ENCODE results near the gene MBNL2. TPM values are rescaled to one million over a fixed set of nuclear protein-coding genes. Genes with fewer than 3 reads are reported as not detected.
A peak's percentile ranks its signal among the peaks of the same experiment; 100 is the strongest.

MBNL2 gene
- total and polyA plus RNA-seq, 10 of the 15 experiments (the other 5 are each of a cell fraction or from before 2014, with no cell fraction given) = 1.6 to 9.7 (median 6.7) TPM

DNA sequence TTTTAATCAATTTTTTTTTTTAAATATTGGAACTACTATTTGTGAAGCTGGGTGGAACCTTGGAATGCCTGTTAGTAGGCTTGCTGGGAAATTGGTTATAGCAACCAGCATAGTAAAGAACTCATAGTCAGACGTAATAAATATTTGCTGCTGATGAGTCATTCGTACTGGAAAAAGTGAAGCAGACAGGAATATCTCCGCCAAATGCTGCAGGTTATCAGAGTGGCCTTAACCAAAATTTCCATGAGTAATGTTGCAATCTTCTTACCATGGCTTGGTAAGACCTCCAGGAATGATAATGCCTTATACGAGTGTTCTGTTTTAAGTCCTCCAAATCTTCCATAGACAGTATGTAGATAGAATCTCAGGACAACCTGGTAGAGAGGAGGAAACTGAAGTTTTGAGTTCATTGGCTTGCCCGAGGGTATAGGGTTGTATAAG, 34.2 kb downstream of the MBNL2 start:
- ChIA-PET RAD21 (ENCODE audit: unreplicated experiment) (no interaction called here), POLR2A (no interaction called here), SMC1A (ENCODE audit: uncharacterized antibody, unreplicated experiment) (interaction anchor here (2.9 kb wide), 1 partner anchor 33 kb away, joined by 8 read pairs; the partner anchor contains the start of gene MBNL2), CTCF (no interaction called here)
- no peak overlapping the region for H3K4me2 ChIP-seq (ENCODE audit: control insufficient read depth, insufficient read depth)
- in situ Hi-C loops (cut with MboI) (no loop called here), intact Hi-C loops (cut with micrococcal nuclease; ENCODE audit: unreplicated experiment) (no loop called here)
- no peaks in the 10 kb centered on the region for H3K36me3 ChIP-seq (ENCODE audit: control insufficient read depth in 2 of 2, insufficient read depth in 2 of 2, low read length in 1 of 2)
- 93% methylated on average over 5 of the region's 5 CpGs for WGBS (ENCODE audit: insufficient coverage, insufficient replicate concordance, low lambda C conversion rate, missing lambda C conversion rate)
- H3K9me3 ChIP-seq (replicated peaks; ENCODE audit: control insufficient read depth, insufficient read depth, low read length) = no peaks in the 10 kb centered on the region
- H4K20me1 ChIP-seq (ENCODE audit: control insufficient read depth, insufficient read depth) = no peaks in the 10 kb centered on the region
- no TSS peak for BruUV-seq (replicated peaks)
- no peak for ATAC-seq
- no peak overlapping the region for H3K9ac ChIP-seq (ENCODE audit: control insufficient read depth, insufficient read depth, low read length)
- peaks cover 2% of the 10 kb centered on the region; the same call in 1 of the 2 replicates for H3K79me2 ChIP-seq (ENCODE audit: control insufficient read depth, insufficient read depth, low read length)
- H3K4me1 ChIP-seq (ENCODE audit: control insufficient read depth, insufficient read depth, low read length) = peaks cover 16% of the 10 kb centered on the region
- H3K27ac ChIP-seq (ENCODE audit: control insufficient read depth, insufficient read depth) = no peak overlapping the region
- no peak overlapping the region for H2AFZ ChIP-seq (ENCODE audit: control insufficient read depth, low read depth, low read length)
- peak; percentile 70 for FAIRE-seq
- no peak overlapping the region for H3K4me3 ChIP-seq
- DNase-seq (ENCODE audit: low read depth, low spot score) = no peak
- H3K27me3 ChIP-seq (replicated peaks in 1 of 2; ENCODE audit: control insufficient read depth in 2 of 2, insufficient read depth in 2 of 2, low read length in 1 of 2) = no peaks in the 10 kb centered on the region
- no peak for TF ChIP-seq TCF12 (IDR thresholded peaks at IDR 0.05; ENCODE audit: low read depth, low read length)
- TF ChIP-seq FOXM1 (IDR thresholded peaks at IDR 0.05; ENCODE audit: low read depth, low read length) = no peak
- TF ChIP-seq TBL1XR1 (IDR thresholded peaks at IDR 0.05; ENCODE audit: low read depth, low read length) = no peak
- TF ChIP-seq E2F8 (IDR thresholded peaks at IDR 0.05; ENCODE audit: low read depth, partially characterized antibody) = no peak
- TF ChIP-seq RCOR1 (conservative IDR thresholded peaks at IDR 0.05; ENCODE audit: low read depth, low read length) = no peak
- TF ChIP-seq MTA3 (IDR thresholded peaks at IDR 0.05; ENCODE audit: borderline replicate concordance, low read length) = no peak
- TF ChIP-seq PBX3 (IDR thresholded peaks at IDR 0.05; ENCODE audit: insufficient replicate concordance, low read depth, low read length) = no peak
- TF ChIP-seq HDAC6 (IDR thresholded peaks at IDR 0.05; ENCODE audit: unreplicated experiment) = no peak
- TF ChIP-seq BRCA1 (IDR thresholded peaks at IDR 0.05; ENCODE audit: low read depth, low read length) = no peak
- TF ChIP-seq CBFB (IDR thresholded peaks at IDR 0.05; ENCODE audit: low read depth) = no peak
- no peak for TF ChIP-seq RAD51 (IDR thresholded peaks at IDR 0.05)
- no peak for TF ChIP-seq CHD2 (IDR thresholded peaks at IDR 0.05; ENCODE audit: borderline replicate concordance, low read depth, low read length)
- TF ChIP-seq, protein P1, sequence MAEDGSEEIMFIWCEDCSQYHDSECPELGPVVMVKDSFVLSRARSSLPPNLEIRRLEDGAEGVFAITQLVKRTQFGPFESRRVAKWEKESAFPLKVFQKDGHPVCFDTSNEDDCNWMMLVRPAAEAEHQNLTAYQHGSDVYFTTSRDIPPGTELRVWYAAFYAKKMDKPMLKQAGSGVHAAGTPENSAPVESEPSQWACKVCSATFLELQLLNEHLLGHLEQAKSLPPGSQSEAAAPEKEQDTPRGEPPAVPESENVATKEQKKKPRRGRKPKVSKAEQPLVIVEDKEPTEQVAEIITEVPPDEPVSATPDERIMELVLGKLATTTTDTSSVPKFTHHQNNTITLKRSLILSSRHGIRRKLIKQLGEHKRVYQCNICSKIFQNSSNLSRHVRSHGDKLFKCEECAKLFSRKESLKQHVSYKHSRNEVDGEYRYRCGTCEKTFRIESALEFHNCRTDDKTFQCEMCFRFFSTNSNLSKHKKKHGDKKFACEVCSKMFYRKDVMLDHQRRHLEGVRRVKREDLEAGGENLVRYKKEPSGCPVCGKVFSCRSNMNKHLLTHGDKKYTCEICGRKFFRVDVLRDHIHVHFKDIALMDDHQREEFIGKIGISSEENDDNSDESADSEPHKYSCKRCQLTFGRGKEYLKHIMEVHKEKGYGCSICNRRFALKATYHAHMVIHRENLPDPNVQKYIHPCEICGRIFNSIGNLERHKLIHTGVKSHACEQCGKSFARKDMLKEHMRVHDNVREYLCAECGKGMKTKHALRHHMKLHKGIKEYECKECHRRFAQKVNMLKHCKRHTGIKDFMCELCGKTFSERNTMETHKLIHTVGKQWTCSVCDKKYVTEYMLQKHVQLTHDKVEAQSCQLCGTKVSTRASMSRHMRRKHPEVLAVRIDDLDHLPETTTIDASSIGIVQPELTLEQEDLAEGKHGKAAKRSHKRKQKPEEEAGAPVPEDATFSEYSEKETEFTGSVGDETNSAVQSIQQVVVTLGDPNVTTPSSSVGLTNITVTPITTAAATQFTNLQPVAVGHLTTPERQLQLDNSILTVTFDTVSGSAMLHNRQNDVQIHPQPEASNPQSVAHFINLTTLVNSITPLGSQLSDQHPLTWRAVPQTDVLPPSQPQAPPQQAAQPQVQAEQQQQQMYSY (CRISPR knock-in tag; IDR thresholded peaks at IDR 0.05) = no peak
- no peak for TF ChIP-seq EP300 (IDR thresholded peaks at IDR 0.05; ENCODE audit: borderline replicate concordance in 1 of 2, control insufficient read depth in 1 of 2, low read depth in 2 of 2, low read length in 2 of 2)
- no peak for TF ChIP-seq IKZF1 (conservative IDR thresholded peaks at IDR 0.05)
- TF ChIP-seq HSF1 (IDR thresholded peaks at IDR 0.05; ENCODE audit: low read depth, low read length) = no peak

All from GM12878 (cell line).